Stimulated activated CD4-positive, alpha-beta T cell treated with anti-CD3 and anti-CD28 coated beads, TNF-alpha, amount 100 ng/mL, for 4 hours (primary cell): ENCODE measurements around the gene ELANE.

Experiments
- DNase-seq, 3 experiments: peaks; one replicate each; pipeline ENCODE4 v3.0.0-alpha.2; 2020; ENCODE audit warnings: low read depth in 3 of 3

The ELANE gene

GRCh38 chr19:852136-853013 is at the start of gene ELANE:
Gene ELANE (plus strand): TSS chr19:852303. CDS start chr19:852329, 26 bp downstream.
- DNase-seq: no peak

- no peak for DNase-seq
Observed at GRCh38 chr19:802498-803098, 49.5 kb upstream of the ELANE start.

GRCh38 chr19:803099-803561 is 49.0 kb upstream of the ELANE start:
- no peak for DNase-seq

- no peak for DNase-seq
Observed at GRCh38 chr19:803686-804418, 48.3 kb upstream of the ELANE start.

GRCh38 chr19:804419-805165 is 47.5 kb upstream of the ELANE start:
- DNase-seq: no peak

- DNase-seq: no peak
Observed at GRCh38 chr19:805166-805551, 46.9 kb upstream of the ELANE start.

GRCh38 chr19:805600-806550 is 46.2 kb upstream of the ELANE start:
- DNase-seq: no peak

GRCh38 chr19:806815-807421 is 45.2 kb upstream of the ELANE start:
- DNase-seq: no peak

GRCh38 chr19:807627-808422 is 44.3 kb upstream of the ELANE start:
- DNase-seq: no peak

- DNase-seq: no peak
Observed at GRCh38 chr19:808423-808775, 43.7 kb upstream of the ELANE start.

GRCh38 chr19:810077-810855 is 41.8 kb upstream of the ELANE start:
- DNase-seq: no peak

GRCh38 chr19:810883-811489 is 41.1 kb upstream of the ELANE start:
- no peak for DNase-seq

- no peak for DNase-seq
Observed at GRCh38 chr19:811506-812048, 40.5 kb upstream of the ELANE start.

- DNase-seq: no peak
Observed at GRCh38 chr19:812049-812746, 39.9 kb upstream of the ELANE start.

- DNase-seq: no peak
Observed at GRCh38 chr19:812747-813218, 39.3 kb upstream of the ELANE start.

- DNase-seq: no peak
Observed at GRCh38 chr19:813219-814151, 38.6 kb upstream of the ELANE start.
